ENCODE measurements around the gene PRDM8.
"Not testable (repeated sequence)": the region's sequence is repeated elsewhere in the genome, so short reads cannot be mapped to it uniquely, and the experiment has no call there.

The PRDM8 gene

GRCh38 chr4:80228460-80228859 lies 31.2 kb downstream of the PRDM8 start:
- no peak for DNase-seq (ENCODE audit: low read depth)

GRCh38 chr4:80229128-80229527 lies 31.8 kb downstream of the PRDM8 start:
- no peak for DNase-seq (ENCODE audit: low read depth)

- DNase-seq (ENCODE audit: low read depth): no peak
Measured at GRCh38 chr4:80229590-80229989, 32.3 kb downstream of the PRDM8 start.

- no peak for DNase-seq (ENCODE audit: low read depth)
Measured at GRCh38 chr4:80231180-80231579, 33.9 kb downstream of the PRDM8 start.

- DNase-seq (ENCODE audit: low read depth): no peak
Measured at GRCh38 chr4:80232707-80233370, 35.5 kb downstream of the PRDM8 start.

GRCh38 chr4:80233390-80233789 lies 36.1 kb downstream of the PRDM8 start:
- no peak for DNase-seq (ENCODE audit: low read depth)

- no peak for DNase-seq (ENCODE audit: low read depth)
Measured at GRCh38 chr4:80235451-80235850, 38.1 kb downstream of the PRDM8 start.

- no peak for DNase-seq (ENCODE audit: low read depth)
Measured at GRCh38 chr4:80237992-80238391, 40.7 kb downstream of the PRDM8 start.

- no peak for DNase-seq (ENCODE audit: low read depth)
Measured at GRCh38 chr4:80239480-80240150, 42.3 kb downstream of the PRDM8 start.

- DNase-seq (ENCODE audit: low read depth): no peak
Measured at GRCh38 chr4:80240976-80241375, 43.7 kb downstream of the PRDM8 start.

GRCh38 chr4:80243274-80244018 lies 46.1 kb downstream of the PRDM8 start:
- no peak for DNase-seq (ENCODE audit: low read depth)

- not testable (repeated sequence) for DNase-seq (ENCODE audit: low read depth)
Measured at GRCh38 chr4:80247484-80247883, 50.2 kb downstream of the PRDM8 start.

- no peak for DNase-seq (ENCODE audit: low read depth)
Measured at GRCh38 chr4:80249144-80249543, 51.8 kb downstream of the PRDM8 start.

- DNase-seq (ENCODE audit: low read depth): no peak
Measured at GRCh38 chr4:80252427-80252826, 55.1 kb downstream of the PRDM8 start.

GRCh38 chr4:80252953-80253352 lies 55.6 kb downstream of the PRDM8 start:
- DNase-seq (ENCODE audit: low read depth): no peak

GRCh38 chr4:80253510-80253909 lies 56.2 kb downstream of the PRDM8 start:
- DNase-seq (ENCODE audit: low read depth): no peak

Measured in activated gamma-delta T cell treated with anti-CD3 and anti-CD28 coated beads, Interleukin-2, amount 50 U/mL, for 16 hours (primary cell).